ENCODE results near the gene ZSWIM5.

ZSWIM5 gene

DNA sequence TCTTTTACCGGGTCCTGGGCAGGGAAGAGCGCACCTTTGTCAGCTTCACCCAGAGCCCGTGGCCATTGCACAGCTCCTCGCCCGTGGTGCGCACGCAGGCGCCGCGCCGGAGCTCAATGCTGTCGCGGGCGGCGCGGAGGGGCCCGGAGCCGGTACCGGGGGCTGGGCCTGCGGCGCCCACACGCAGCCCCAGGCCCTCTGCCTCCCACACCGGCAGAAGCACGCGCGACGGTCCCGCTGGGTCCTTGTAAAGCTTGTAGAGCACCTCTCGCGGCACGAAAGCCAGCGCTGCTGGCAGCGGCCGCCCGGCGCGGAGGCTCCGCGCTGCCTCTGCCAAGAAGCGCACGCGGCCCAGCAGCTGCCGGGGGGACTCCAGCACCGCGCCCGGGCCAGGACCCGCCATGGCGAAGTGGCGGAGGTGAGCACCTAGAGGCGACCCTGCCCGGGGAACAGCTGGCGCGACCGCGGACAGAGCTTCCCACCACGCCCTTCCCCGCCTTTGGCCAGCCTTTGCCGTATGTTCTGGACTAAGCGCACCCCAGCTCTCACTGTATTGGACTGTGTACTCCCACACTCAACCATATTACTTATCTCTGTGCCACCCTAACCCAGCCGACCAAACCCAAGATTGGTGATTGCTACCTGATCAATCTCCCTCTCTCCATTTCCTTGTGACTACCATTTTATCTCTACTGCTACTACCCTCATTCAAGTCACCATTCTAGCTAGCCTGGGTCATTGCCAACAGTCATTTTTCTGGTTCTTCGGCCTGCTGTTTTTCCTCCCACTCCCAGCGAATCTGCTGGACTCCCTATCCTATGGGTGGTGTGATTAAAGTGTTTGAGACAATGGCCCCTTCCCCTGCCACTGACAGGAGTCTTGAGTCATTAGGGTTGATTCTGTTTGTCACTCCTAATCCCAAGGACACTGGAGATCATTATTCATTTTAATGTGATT is 195.3 kb downstream of the ZSWIM5 start, which contains the start of gene HECTD3:
HECTD3 (minus strand) TSS at position 470 of the 957 bp plus-strand sequence; CDS start at position 403, 67 bp downstream.
- TF ChIP-seq, protein P1, sequence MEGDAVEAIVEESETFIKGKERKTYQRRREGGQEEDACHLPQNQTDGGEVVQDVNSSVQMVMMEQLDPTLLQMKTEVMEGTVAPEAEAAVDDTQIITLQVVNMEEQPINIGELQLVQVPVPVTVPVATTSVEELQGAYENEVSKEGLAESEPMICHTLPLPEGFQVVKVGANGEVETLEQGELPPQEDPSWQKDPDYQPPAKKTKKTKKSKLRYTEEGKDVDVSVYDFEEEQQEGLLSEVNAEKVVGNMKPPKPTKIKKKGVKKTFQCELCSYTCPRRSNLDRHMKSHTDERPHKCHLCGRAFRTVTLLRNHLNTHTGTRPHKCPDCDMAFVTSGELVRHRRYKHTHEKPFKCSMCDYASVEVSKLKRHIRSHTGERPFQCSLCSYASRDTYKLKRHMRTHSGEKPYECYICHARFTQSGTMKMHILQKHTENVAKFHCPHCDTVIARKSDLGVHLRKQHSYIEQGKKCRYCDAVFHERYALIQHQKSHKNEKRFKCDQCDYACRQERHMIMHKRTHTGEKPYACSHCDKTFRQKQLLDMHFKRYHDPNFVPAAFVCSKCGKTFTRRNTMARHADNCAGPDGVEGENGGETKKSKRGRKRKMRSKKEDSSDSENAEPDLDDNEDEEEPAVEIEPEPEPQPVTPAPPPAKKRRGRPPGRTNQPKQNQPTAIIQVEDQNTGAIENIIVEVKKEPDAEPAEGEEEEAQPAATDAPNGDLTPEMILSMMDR (IDR thresholded peaks at IDR 0.05; ENCODE audit: low read length, missing control alignments): no peak
- H3K4me3 ChIP-seq (replicated peaks; ENCODE audit: low read depth, low read length): peak within 1 kb of the TSS; percentile 88
- DNase-seq (ENCODE audit: low read depth): peak; percentile 74

DNA sequence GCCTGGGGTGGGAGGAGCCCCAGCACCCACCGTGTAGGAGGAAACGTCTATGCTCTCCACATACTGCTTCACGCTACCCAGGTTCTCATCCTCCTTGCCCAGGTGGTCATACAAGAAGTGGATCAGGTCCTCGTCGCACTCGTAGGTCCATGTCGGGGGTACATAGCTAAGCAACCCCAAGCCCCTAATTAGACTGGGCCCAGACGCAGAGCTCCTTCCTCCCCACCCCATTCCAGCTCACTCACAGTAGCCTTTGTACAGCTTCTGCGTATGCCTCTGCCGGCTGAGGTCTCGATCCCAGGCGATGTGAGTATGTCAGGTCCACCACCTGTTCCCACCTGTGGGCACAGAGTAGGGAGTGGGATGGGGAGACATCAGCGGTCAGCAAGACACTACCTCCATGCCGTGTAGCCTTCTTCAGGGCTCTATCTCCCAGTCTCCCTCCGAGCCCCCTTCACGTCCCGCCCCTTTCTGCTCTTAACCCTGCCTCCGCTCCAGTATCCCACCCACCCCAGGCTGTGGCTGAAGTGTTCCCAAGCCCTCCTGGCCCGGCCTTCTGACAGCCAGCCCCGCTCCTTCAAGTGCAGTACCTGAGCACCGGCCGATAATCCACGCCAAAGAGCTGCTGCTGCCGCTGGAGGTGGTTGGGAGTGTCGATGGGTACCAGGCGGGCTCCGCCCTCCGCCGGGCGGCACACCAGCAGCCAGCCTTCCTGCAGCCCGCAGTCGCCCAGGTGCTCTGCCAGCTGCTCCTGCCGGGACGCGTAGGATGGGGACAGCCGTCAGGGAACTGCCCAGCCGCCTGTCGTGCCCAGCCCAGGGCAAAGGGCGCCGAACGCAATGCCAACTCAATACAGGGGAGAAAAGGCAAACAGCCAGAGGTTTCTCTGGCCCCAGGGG is 196.2 kb downstream of the ZSWIM5 start:
- DNase-seq (ENCODE audit: low read depth): no peak
- peak overlapping the region; percentile 88 for H3K4me3 ChIP-seq (replicated peaks; ENCODE audit: low read depth, low read length)
- TF ChIP-seq, protein P1 (IDR thresholded peaks at IDR 0.05; ENCODE audit: low read length, missing control alignments): no peak

DNA sequence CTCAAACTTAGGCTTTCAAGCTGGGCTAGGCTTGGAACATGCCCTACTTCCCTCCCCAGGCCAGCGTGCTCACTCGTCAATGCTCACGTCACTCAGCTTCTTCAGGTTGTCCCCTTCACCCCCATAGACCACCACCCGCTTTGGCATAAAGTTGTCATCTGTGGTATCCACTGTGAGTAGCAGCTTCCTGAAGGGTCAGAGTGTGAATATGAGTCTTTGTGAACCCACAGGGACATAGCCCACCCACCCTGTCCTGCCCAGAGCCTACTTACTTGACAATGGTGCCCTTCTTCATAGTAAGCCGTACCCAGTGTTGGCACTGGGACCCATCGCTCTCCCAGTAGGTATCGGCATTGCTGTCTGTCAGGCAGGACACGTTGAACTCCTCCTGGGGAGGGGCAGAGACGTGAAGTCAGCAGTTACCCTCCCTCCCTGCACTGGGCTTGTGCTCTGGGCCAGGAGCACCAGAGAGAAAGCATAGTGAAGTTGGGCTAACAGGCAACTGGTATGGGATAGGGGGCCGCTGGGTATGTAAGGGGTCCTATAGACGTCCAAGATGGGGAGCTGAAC is 197.0 kb downstream of the ZSWIM5 start:
- DNase-seq (ENCODE audit: low read depth): no peak
- TF ChIP-seq, protein P1 (IDR thresholded peaks at IDR 0.05; ENCODE audit: low read length, missing control alignments): no peak
- H3K4me3 ChIP-seq (replicated peaks; ENCODE audit: low read depth, low read length): no peak overlapping the region

DNA sequence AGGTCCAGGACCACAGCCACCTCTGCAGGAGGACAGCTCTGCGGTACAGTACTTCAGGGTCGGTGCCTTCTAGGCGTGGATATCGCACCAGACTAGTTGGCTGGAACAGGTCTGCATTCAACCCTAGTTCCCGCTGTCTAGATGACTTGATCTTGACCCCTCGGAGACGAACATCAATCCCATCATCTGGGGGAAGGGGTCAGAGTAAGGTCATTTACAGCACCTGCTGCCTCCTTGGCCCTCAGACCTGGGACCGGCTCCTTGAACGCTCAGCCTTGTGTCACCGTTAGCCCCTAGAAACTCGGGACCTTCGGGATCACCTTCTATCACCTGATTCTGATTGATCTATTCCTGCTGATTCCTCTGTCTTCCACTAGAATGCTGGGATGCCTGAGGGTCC is 197.9 kb downstream of the ZSWIM5 start:
- no peak overlapping the region for H3K4me3 ChIP-seq (replicated peaks; ENCODE audit: low read depth, low read length)
- no peak for DNase-seq (ENCODE audit: low read depth)
- TF ChIP-seq, protein P1 (IDR thresholded peaks at IDR 0.05; ENCODE audit: low read length, missing control alignments): no peak

DNA sequence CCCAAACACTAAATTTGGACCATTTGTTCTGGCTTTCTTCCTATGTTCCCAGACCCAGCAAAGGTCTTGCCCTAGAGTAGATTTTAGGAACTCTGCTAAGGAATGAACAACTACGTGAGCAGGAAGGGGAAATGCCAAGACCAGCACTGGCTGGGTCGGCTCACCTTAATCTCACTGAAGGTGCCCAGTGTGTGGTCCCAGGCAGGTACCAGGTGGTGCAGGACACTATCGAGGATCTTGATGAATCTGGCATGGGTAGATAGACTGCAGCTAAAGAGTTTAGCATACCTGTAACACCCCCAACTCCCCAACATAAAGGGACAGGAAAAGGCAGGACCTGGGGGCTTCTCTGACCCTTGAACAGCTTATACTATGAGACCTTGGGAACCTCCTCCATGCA is 198.3 kb downstream of the ZSWIM5 start:
- no peak for DNase-seq (ENCODE audit: low read depth)
- H3K4me3 ChIP-seq (replicated peaks; ENCODE audit: low read depth, low read length): no peak overlapping the region
- TF ChIP-seq, protein P1 (IDR thresholded peaks at IDR 0.05; ENCODE audit: low read length, missing control alignments): no peak

DNA sequence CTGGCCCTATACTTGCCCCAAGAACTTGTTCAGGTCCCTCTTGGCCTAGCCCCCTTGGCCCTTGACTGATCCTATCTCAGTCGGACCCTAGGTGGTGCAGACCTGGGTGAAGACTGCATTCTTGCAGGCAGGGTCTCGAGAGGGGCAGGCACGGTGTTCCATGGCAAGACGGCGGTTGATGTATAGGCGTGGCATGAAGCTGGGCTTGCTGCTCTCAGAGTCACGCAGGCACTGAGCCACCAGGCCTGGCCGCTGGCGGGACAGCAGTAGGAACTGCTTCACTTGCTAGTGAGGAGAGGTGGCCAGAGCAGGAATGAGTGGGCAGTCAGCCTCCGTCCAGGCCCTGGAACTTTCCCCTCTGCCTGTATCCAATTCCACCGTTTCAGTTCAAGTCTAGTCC is 199.1 kb downstream of the ZSWIM5 start:
- H3K4me3 ChIP-seq (replicated peaks; ENCODE audit: low read depth, low read length): no peak overlapping the region
- TF ChIP-seq, protein P1 (IDR thresholded peaks at IDR 0.05; ENCODE audit: low read length, missing control alignments): no peak
- no peak for DNase-seq (ENCODE audit: low read depth)

Measured in fibroblast of pulmonary artery (primary cell).